GM23338 (cell line): ENCODE results near the gene ARHGAP12.

Source experiments
- CTCF ChIP-seq, 2 experiments: fragments of 200-600 bp in 1 of 2; sonication (generic) in 1 of 2; conservative IDR thresholded peaks; 2 replicates each; pipeline versions ENCODE4 v1.5.1 to v1.6.1; 2016 to 2017; ENCODE audit warnings: antibody characterized with exemption in 2 of 2, low read depth in 2 of 2, mild to moderate bottlenecking in 2 of 2, moderate library complexity in 1 of 2
- EZH2 ChIP-seq: fragments of 200-600 bp; sonication (generic); IDR thresholded peaks from one replicate; pipeline ENCODE4 v1.8.0; 2017; ENCODE audit warnings: antibody characterized with exemption, mild to moderate bottlenecking, low read depth; ENCODE audit not compliant: unreplicated experiment
- JUNB ChIP-seq: IDR thresholded peaks from one replicate; pipeline ENCODE4 v1.6.1; 2016; ENCODE audit warnings: antibody characterized with exemption; ENCODE audit not compliant: unreplicated experiment
- NANOG ChIP-seq: IDR thresholded peaks from 2 replicates; pipeline ENCODE4 v1.6.1; 2016; ENCODE audit warnings: antibody characterized with exemption, borderline replicate concordance
- POLR2AphosphoS5 ChIP-seq: IDR thresholded peaks from 2 replicates; pipeline ENCODE4 v1.6.1; 2016; ENCODE audit warnings: antibody characterized with exemption, low read depth
- REST ChIP-seq: IDR thresholded peaks from one replicate; pipeline ENCODE4 v1.6.1; 2018; ENCODE audit warnings: antibody characterized with exemption; ENCODE audit not compliant: unreplicated experiment
- ZNF462 ChIP-seq: fragments of 250-450 bp; sonication (Bioruptor Pico); IDR thresholded peaks from 2 replicates; pipeline ENCODE4 v1.5.0; 2020; ENCODE audit warnings: mild to moderate bottlenecking, moderate library complexity

- TF ChIP-seq CTCF (conservative IDR thresholded peaks at IDR 0.05; ENCODE audit: low read depth in 2 of 2) (no peak), ZNF462 (CRISPR knock-in tag) (no peak), EZH2 (no peak), JUNB (no peak), NANOG (no peak), REST (no peak), POLR2AphosphoS5 (no peak)
Measured at GRCh38 chr10:31974434-31975124, 45.9 kb upstream of the ARHGAP12 start.
